HUES48 (cell line): Measurements from ENCODE around the gene TMTC2.
"Not testable (repeated sequence)": the region's sequence is repeated elsewhere in the genome, so short reads cannot be mapped to it uniquely, and the experiment has no call there.

Experiments
- H3K27ac ChIP-seq: one replicate; pipeline ENCODE4 v1.7.0; 2013; ENCODE audit warnings: low read depth, low read length, inconsistent platforms
- H3K27me3 ChIP-seq: 2 replicates; pipeline ENCODE4 v1.6.1; 2013; ENCODE audit warnings: mild to moderate bottlenecking, low read length; ENCODE audit not compliant: control insufficient read depth, insufficient read depth
- H3K36me3 ChIP-seq: 2 replicates; pipeline ENCODE4 v1.6.1; 2013; ENCODE audit warnings: low read length; ENCODE audit not compliant: control insufficient read depth, insufficient read depth
- H3K4me1 ChIP-seq: 2 replicates; pipeline ENCODE4 v1.6.1; 2013; ENCODE audit warnings: mild to moderate bottlenecking, low read length; ENCODE audit not compliant: control insufficient read depth, insufficient read depth
- H3K4me3 ChIP-seq: 2 replicates; pipeline ENCODE4 v1.5.1; 2013; ENCODE audit warnings: mild to moderate bottlenecking, low read depth, low read length
- H3K9ac ChIP-seq: 2 replicates; pipeline ENCODE4 v1.6.1; 2013; ENCODE audit warnings: mild to moderate bottlenecking, low read depth, low read length, moderate library complexity
- H3K9me3 ChIP-seq: 2 replicates; pipeline ENCODE4 v1.6.1; 2013; ENCODE audit warnings: low read length; ENCODE audit not compliant: control insufficient read depth, insufficient read depth

TMTC2 gene

GRCh38 chr12:82789674-82790073, 103.0 kb downstream of the TMTC2 start:
- H3K9ac ChIP-seq = no peak overlapping the region
- H3K9me3 ChIP-seq = no peaks in the 10 kb centered on the region
- H3K27me3 ChIP-seq = no peaks in the 10 kb centered on the region
- no peak overlapping the region for H3K4me3 ChIP-seq
- no peak overlapping the region for H3K27ac ChIP-seq
- peaks cover 32% of the 10 kb centered on the region for H3K4me1 ChIP-seq
- no peaks in the 10 kb centered on the region for H3K36me3 ChIP-seq

- Histone ChIP-seq H3K27ac (no peak overlapping the region), H3K9ac (no peak overlapping the region), H3K4me3 (no peak overlapping the region), H3K36me3 (no peaks in the 10 kb centered on the region), H3K4me1 (peaks cover 10% of the 10 kb centered on the region), H3K9me3 (no peaks in the 10 kb centered on the region), H3K27me3 (no peaks in the 10 kb centered on the region)
Observed at GRCh38 chr12:82793751-82794281, 107.1 kb downstream of the TMTC2 start.

GRCh38 chr12:82797480-82797879, 110.8 kb downstream of the TMTC2 start:
- H3K4me1 ChIP-seq = peaks cover 10% of the 10 kb centered on the region
- H3K27me3 ChIP-seq = no peaks in the 10 kb centered on the region
- no peak overlapping the region for H3K9ac ChIP-seq
- H3K4me3 ChIP-seq = no peak overlapping the region
- no peak overlapping the region for H3K27ac ChIP-seq
- H3K36me3 ChIP-seq = no peaks in the 10 kb centered on the region
- H3K9me3 ChIP-seq = no peaks in the 10 kb centered on the region

- Histone ChIP-seq H3K4me3 (no peak overlapping the region), H3K27me3 (no peaks in the 10 kb centered on the region), H3K36me3 (no peaks in the 10 kb centered on the region), H3K4me1 (peaks cover 7% of the 10 kb centered on the region; the same call in 1 of the 2 replicates), H3K9me3 (no peaks in the 10 kb centered on the region), H3K27ac (no peak overlapping the region), H3K9ac (no peak overlapping the region)
Observed at GRCh38 chr12:82800185-82800584, 113.5 kb downstream of the TMTC2 start.

GRCh38 chr12:82801951-82802610, 115.4 kb downstream of the TMTC2 start:
- Histone ChIP-seq H3K4me1 (peaks cover 7% of the 10 kb centered on the region; the same call in 1 of the 2 replicates), H3K27me3 (no peaks in the 10 kb centered on the region), H3K4me3 (no peak overlapping the region), H3K27ac (no peak overlapping the region), H3K9me3 (no peaks in the 10 kb centered on the region), H3K9ac (no peak overlapping the region), H3K36me3 (no peaks in the 10 kb centered on the region)

- Histone ChIP-seq H3K9ac (no peak overlapping the region), H3K4me1 (peaks cover 7% of the 10 kb centered on the region; the same call in 1 of the 2 replicates), H3K27ac (no peak overlapping the region), H3K9me3 (no peaks in the 10 kb centered on the region), H3K27me3 (no peaks in the 10 kb centered on the region), H3K4me3 (no peak overlapping the region), H3K36me3 (no peaks in the 10 kb centered on the region)
Observed at GRCh38 chr12:82803201-82803600, 116.5 kb downstream of the TMTC2 start.

- H3K36me3 ChIP-seq = no peaks in the 10 kb centered on the region
- H3K4me1 ChIP-seq = peaks cover 7% of the 10 kb centered on the region; the same call in 1 of the 2 replicates
- H3K9ac ChIP-seq = no peak overlapping the region
- no peaks in the 10 kb centered on the region for H3K9me3 ChIP-seq
- H3K4me3 ChIP-seq = no peak overlapping the region
- H3K27ac ChIP-seq = no peak overlapping the region
- no peaks in the 10 kb centered on the region for H3K27me3 ChIP-seq
Observed at GRCh38 chr12:82804601-82805000, 117.9 kb downstream of the TMTC2 start.

- not testable (repeated sequence) for H3K4me1 ChIP-seq, H3K4me3 ChIP-seq, H3K36me3 ChIP-seq, H3K9me3 ChIP-seq, H3K9ac ChIP-seq, H3K27ac ChIP-seq, H3K27me3 ChIP-seq
Observed at GRCh38 chr12:82805004-82805403, 118.3 kb downstream of the TMTC2 start.

- no peak overlapping the region for H3K27ac ChIP-seq
- no peaks in the 10 kb centered on the region for H3K9me3 ChIP-seq
- no peak overlapping the region for H3K4me3 ChIP-seq
- H3K9ac ChIP-seq = no peak overlapping the region
- H3K36me3 ChIP-seq = no peaks in the 10 kb centered on the region
- H3K27me3 ChIP-seq = no peaks in the 10 kb centered on the region
- peaks cover 7% of the 10 kb centered on the region; the same call in 1 of the 2 replicates for H3K4me1 ChIP-seq
Observed at GRCh38 chr12:82805812-82806497, 119.2 kb downstream of the TMTC2 start.

GRCh38 chr12:82807132-82807737, 120.5 kb downstream of the TMTC2 start:
- no peak overlapping the region for H3K9ac ChIP-seq
- peaks cover 7% of the 10 kb centered on the region; the same call in 1 of the 2 replicates for H3K4me1 ChIP-seq
- no peak overlapping the region for H3K4me3 ChIP-seq
- H3K9me3 ChIP-seq = no peaks in the 10 kb centered on the region
- H3K36me3 ChIP-seq = no peaks in the 10 kb centered on the region
- H3K27me3 ChIP-seq = no peaks in the 10 kb centered on the region
- H3K27ac ChIP-seq = no peak overlapping the region

- Histone ChIP-seq H3K9ac (no peak overlapping the region), H3K4me3 (no peak overlapping the region), H3K36me3 (no peaks in the 10 kb centered on the region), H3K4me1 (peaks cover 12% of the 10 kb centered on the region), H3K27ac (no peak overlapping the region), H3K27me3 (no peaks in the 10 kb centered on the region), H3K9me3 (no peaks in the 10 kb centered on the region)
Observed at GRCh38 chr12:82810568-82810967, 123.9 kb downstream of the TMTC2 start.
